Uterus (tissue), 2 donors: ENCODE measurements around the gene SLC2A9.

Experiments
- CTCF ChIP-seq, 4 experiments: fragments of 200-600 bp in 2 of 4; fragments of 450-650 bp in 2 of 4; sonication (generic) in 2 of 4; IDR thresholded peaks; one replicate each; pipeline ENCODE4 v1.5.1; 2016 to 2019; ENCODE audit warnings: antibody characterized with exemption in 4 of 4, mild to moderate bottlenecking in 2 of 4, moderate library complexity in 1 of 4
- POLR2A ChIP-seq, 2 donors: fragments of 450-650 bp; IDR thresholded peaks; one replicate each; pipeline ENCODE4 v1.6.1; 2016; ENCODE audit warnings: antibody characterized with exemption in 2 of 2, mild to moderate bottlenecking in 1 of 2, moderate library complexity in 1 of 2

- TF ChIP-seq CTCF (IDR thresholded peaks at IDR 0.05) (no peak), POLR2A (IDR thresholded peaks at IDR 0.05) (no peak)
Measured at GRCh38 chr4:9942139-9942538, 79.2 kb downstream of the SLC2A9 start.
